Tibial nerve (tissue), 3 donors: ENCODE results near the gene TTC19.

Experiments used
- POLR2A ChIP-seq, 2 donors: fragments of 450-650 bp; IDR thresholded peaks; one replicate each; pipeline ENCODE4 v1.6.1; 2017; ENCODE audit warnings: antibody characterized with exemption in 2 of 2, mild to moderate bottlenecking in 2 of 2, moderate library complexity in 2 of 2
- TF ChIP-seq, protein P1 (sequence below), 5 experiments: fragments of 200-600 bp in 3 of 5; fragments of 450-650 bp in 2 of 5; sonication (generic) in 3 of 5; IDR thresholded peaks; one replicate each; pipeline ENCODE4 v1.5.1; 2016 to 2019; ENCODE audit warnings: antibody characterized with exemption in 5 of 5, mild to moderate bottlenecking in 3 of 5, moderate library complexity in 2 of 5

DNA sequence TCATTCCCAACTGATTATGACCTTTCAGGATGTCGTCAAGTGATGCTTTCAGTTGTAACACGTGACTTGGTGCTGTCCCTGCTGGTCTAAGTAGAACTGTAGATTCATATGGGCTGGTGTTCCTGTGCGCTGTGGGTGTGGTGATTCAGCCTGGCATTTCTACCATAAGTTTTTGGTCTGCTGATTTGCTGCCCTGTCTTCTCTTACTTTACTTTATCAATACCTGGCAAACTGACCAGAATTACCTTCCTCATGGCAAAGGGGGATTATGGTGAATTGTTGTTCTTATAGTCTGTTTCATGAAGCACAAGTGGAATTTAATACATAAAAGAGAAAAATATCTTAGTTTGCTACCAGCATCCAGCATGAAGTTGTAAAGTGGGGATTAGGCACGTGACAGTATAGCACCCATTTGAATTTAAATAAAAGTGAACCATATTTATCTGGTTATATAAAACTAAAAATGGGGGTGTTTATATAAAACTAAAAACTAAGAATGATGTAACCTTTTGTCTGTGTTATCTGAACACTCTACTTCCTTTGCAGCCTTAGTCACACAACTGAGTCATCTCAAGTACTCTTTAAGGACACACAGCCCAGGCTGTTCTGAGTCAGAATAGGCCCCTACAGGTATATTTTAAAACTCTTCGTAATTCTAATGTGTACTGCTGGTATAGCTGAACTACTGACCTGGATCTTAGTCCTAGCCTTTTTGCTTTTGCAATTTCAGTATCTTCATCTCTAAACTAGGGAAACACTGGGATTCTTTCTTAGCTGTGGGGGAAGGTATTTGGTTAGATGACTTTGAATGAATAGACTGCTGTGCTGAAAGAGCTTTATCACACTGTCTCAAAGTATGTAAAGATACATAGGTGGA, 28.3 kb downstream of the TTC19 start:
- no peak for TF ChIP-seq POLR2A (IDR thresholded peaks at IDR 0.05)
- TF ChIP-seq, protein P1, sequence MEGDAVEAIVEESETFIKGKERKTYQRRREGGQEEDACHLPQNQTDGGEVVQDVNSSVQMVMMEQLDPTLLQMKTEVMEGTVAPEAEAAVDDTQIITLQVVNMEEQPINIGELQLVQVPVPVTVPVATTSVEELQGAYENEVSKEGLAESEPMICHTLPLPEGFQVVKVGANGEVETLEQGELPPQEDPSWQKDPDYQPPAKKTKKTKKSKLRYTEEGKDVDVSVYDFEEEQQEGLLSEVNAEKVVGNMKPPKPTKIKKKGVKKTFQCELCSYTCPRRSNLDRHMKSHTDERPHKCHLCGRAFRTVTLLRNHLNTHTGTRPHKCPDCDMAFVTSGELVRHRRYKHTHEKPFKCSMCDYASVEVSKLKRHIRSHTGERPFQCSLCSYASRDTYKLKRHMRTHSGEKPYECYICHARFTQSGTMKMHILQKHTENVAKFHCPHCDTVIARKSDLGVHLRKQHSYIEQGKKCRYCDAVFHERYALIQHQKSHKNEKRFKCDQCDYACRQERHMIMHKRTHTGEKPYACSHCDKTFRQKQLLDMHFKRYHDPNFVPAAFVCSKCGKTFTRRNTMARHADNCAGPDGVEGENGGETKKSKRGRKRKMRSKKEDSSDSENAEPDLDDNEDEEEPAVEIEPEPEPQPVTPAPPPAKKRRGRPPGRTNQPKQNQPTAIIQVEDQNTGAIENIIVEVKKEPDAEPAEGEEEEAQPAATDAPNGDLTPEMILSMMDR (IDR thresholded peaks at IDR 0.05): no peak
